SK-N-SH (cell line): ENCODE measurements around the gene KLF13. TPM values are rescaled to one million over a fixed set of nuclear protein-coding genes. Genes with fewer than 3 reads are reported as not detected.

Experiments
- CTCF ChIA-PET: fragments of 300-600, 350-600 bp; formaldehyde crosslinking; extraction: SDS; loops from one replicate; lab custom pipeline; 2021; lab: Yijun Ruan, JAX
- POLR2A ChIA-PET: fragments of 350-600 bp; sonication (Branson Sonifier 250); formaldehyde crosslinking; extraction: SDS; loops from one replicate; lab custom pipeline; 2020; ENCODE audit warnings: antibody characterized with exemption, inconsistent platforms; lab: Yijun Ruan, JAX
- DNase-seq: peaks from one replicate; pipeline ENCODE4 v3.0.0; 2012
- H2AFZ ChIP-seq: fragments of 200-600 bp; sonication (generic); 2 replicates; pipeline ENCODE4 v1.8.1; 2016; ENCODE audit warnings: antibody characterized with exemption, mild to moderate bottlenecking, low read depth
- H3F3A ChIP-seq: fragments of 200-600 bp; sonication (generic); replicated peaks from 2 replicates; pipeline ENCODE3; 2016; ENCODE audit warnings: antibody characterized with exemption, mild to moderate bottlenecking; ENCODE audit not compliant: insufficient read depth
- H3K27ac ChIP-seq, 2 experiments: fragments of 200-500 bp in 1 of 2; fragments of 200-600 bp in 1 of 2; sonication (Bioruptor generic) in 1 of 2; sonication (generic), shearing (Covaris generic) in 1 of 2; 2 replicates each; pipeline versions ENCODE4 v1.5.1 to v1.6.1; 2014 to 2016; ENCODE audit warnings: low read depth in 2 of 2, inconsistent platforms in 1 of 2, low read length in 1 of 2, mild to moderate bottlenecking in 1 of 2, mixed read lengths in 1 of 2
- H3K27me3 ChIP-seq: fragments of 200-600 bp; sonication (generic), shearing (Covaris generic); 2 replicates; pipeline ENCODE4 v1.6.1; 2016; ENCODE audit warnings: mixed run types; ENCODE audit not compliant: insufficient read depth
- H3K36me3 ChIP-seq, 2 experiments: fragments of 200-500 bp in 1 of 2; fragments of 200-600 bp in 1 of 2; sonication (Bioruptor generic) in 1 of 2; sonication (generic) in 1 of 2; replicated peaks in 1 of 2; 2 replicates each; pipeline versions ENCODE3 to v1.5.1; 2014 to 2016; ENCODE audit warnings: low read length in 1 of 2, mild to moderate bottlenecking in 1 of 2; ENCODE audit not compliant: insufficient read depth in 2 of 2, control insufficient read depth in 1 of 2
- H3K4me1 ChIP-seq, 2 experiments: fragments of 200-500 bp in 1 of 2; fragments of 200-600 bp in 1 of 2; sonication (Bioruptor generic) in 1 of 2; sonication (generic), shearing (Covaris generic) in 1 of 2; 2 replicates each; pipeline versions ENCODE4 v1.5.1 to v1.6.1; 2014 to 2016; ENCODE audit warnings: low read depth in 1 of 2, low read length in 1 of 2, mixed run types in 1 of 2; ENCODE audit not compliant: insufficient read depth in 2 of 2, control insufficient read depth in 1 of 2
- H3K4me2 ChIP-seq: fragments of 200-600 bp; sonication (generic), shearing (Covaris generic); 2 replicates; pipeline ENCODE4 v1.6.1; 2017; ENCODE audit warnings: mixed run types
- H3K4me3 ChIP-seq, 2 experiments: fragments of 200-500 bp in 1 of 2; fragments of 200-600 bp in 1 of 2; sonication (Bioruptor generic) in 1 of 2; sonication (generic), shearing (Covaris generic) in 1 of 2; 2 replicates each; pipeline versions ENCODE4 v1.5.1 to v1.8.1; 2014 to 2016; ENCODE audit warnings: low read depth in 2 of 2, inconsistent platforms in 1 of 2, low read length in 1 of 2, mild to moderate bottlenecking in 1 of 2, mixed read lengths in 1 of 2, moderate library complexity in 1 of 2
- H3K79me2 ChIP-seq: fragments of 200-600 bp; sonication (generic); 2 replicates; pipeline ENCODE4 v1.8.1; 2017; ENCODE audit warnings: mild to moderate bottlenecking; ENCODE audit not compliant: insufficient read depth
- H3K9ac ChIP-seq: fragments of 200-600 bp; sonication (generic); 2 replicates; pipeline ENCODE4 v1.6.1; 2017; ENCODE audit warnings: mixed run types
- H3K9me2 ChIP-seq: fragments of 200-600 bp; sonication (generic); 2 replicates; pipeline ENCODE4 v1.6.1; 2017; ENCODE audit warnings: mixed run types
- H3K9me3 ChIP-seq: fragments of 200-600 bp; sonication (generic); 2 replicates; pipeline ENCODE4 v1.6.1; 2017; ENCODE audit warnings: mixed run types, mild to moderate bottlenecking, moderate library complexity
- H4K20me1 ChIP-seq: fragments of 200-600 bp; sonication (generic); 2 replicates; pipeline ENCODE4 v1.6.1; 2017; ENCODE audit warnings: mild to moderate bottlenecking, mixed run types; ENCODE audit not compliant: insufficient read depth
- CHD2 ChIP-seq: fragments of 150-350 bp; IDR thresholded peaks from 2 replicates; pipeline ENCODE4 v1.6.1; 2018; ENCODE audit warnings: low read length; ENCODE audit not compliant: partially characterized antibody
- EZH2phosphoT487 ChIP-seq: fragments of 200-600 bp; sonication (generic); IDR thresholded peaks from 2 replicates; pipeline ENCODE4 v1.6.1; 2017; ENCODE audit warnings: low read depth, mixed run types, mild to moderate bottlenecking, antibody characterized with exemption, moderate library complexity, borderline replicate concordance
- GABPA ChIP-seq: IDR thresholded peaks from 2 replicates; pipeline ENCODE4 v1.4.0; 2012; ENCODE audit warnings: low read depth, mild to moderate bottlenecking
- JUND ChIP-seq: IDR thresholded peaks from 2 replicates; pipeline ENCODE4 v1.4.0; 2012
- MXI1 ChIP-seq: IDR thresholded peaks from 2 replicates; pipeline ENCODE4 v1.6.1; 2012; ENCODE audit warnings: mild to moderate bottlenecking, low read depth, low read length, improper control_type of control experiment
- NFIC ChIP-seq: IDR thresholded peaks from 2 replicates; pipeline ENCODE4 v1.4.0; 2012; ENCODE audit warnings: borderline replicate concordance
- RFX5 ChIP-seq: IDR thresholded peaks from 2 replicates; pipeline ENCODE4 v1.6.1; 2012; ENCODE audit warnings: mild to moderate bottlenecking, improper control_type of control experiment, low read length
- SIN3A ChIP-seq: IDR thresholded peaks from 2 replicates; pipeline ENCODE4 v1.6.1; 2012; ENCODE audit warnings: low read depth, mild to moderate bottlenecking, low read length, moderate library complexity, borderline replicate concordance
- SMC3 ChIP-seq: IDR thresholded peaks from 2 replicates; pipeline ENCODE4 v1.6.1; 2012; ENCODE audit warnings: low read depth, low read length, improper control_type of control experiment
- TAF1 ChIP-seq: IDR thresholded peaks from 2 replicates; pipeline ENCODE4 v1.6.1; 2012; ENCODE audit warnings: low read depth, mild to moderate bottlenecking, low read length, moderate library complexity, borderline replicate concordance
- TCF12 ChIP-seq: IDR thresholded peaks from 2 replicates; pipeline ENCODE4 v1.4.0; 2012
- TEAD4 ChIP-seq: IDR thresholded peaks from 2 replicates; pipeline ENCODE4 v1.4.0; 2012; ENCODE audit warnings: mild to moderate bottlenecking, borderline replicate concordance; ENCODE audit not compliant: insufficient read depth
- YY1 ChIP-seq: IDR thresholded peaks from 2 replicates; pipeline ENCODE4 v1.4.0; 2012; ENCODE audit warnings: low read depth, mild to moderate bottlenecking
- WGBS: methylation state at CpG from one replicate; pipeline ENCODE4 v1.1.6; 2017; ENCODE audit warnings: low lambda C conversion rate; 5-methylcytosine and 5-hydroxymethylcytosine counted together
- polyA plus RNA-seq, 3 experiments: library from polyadenylated mRNA; depleted of rRNA; stranded (reverse); fragments of >200 nt; gene quantifications; 2 replicates each; pipeline ENCODE4 v1.2.3, GENCODE V29; 2012
- TF ChIP-seq, protein P1 (sequence below): IDR thresholded peaks from 2 replicates; pipeline ENCODE4 v1.4.0; 2012; ENCODE audit warnings: low read depth, borderline replicate concordance
- TF ChIP-seq, protein P2 (sequence below): IDR thresholded peaks from 2 replicates; pipeline ENCODE4 v1.6.1; 2012; ENCODE audit warnings: mild to moderate bottlenecking, low read depth, low read length, moderate library complexity
- TF ChIP-seq, protein P3 (sequence below): IDR thresholded peaks from 2 replicates; pipeline ENCODE4 v1.4.0; 2012; ENCODE audit warnings: low read depth
- TF ChIP-seq, protein P4 (sequence below): IDR thresholded peaks from 2 replicates; pipeline ENCODE4 v1.4.0; 2012; ENCODE audit warnings: low read depth, borderline replicate concordance
- TF ChIP-seq, protein P5 (sequence below): IDR thresholded peaks from 2 replicates; pipeline ENCODE4; 2012

The KLF13 gene
- polyA plus RNA-seq, 1 of the 3 experiments (the other 2 are of a cell fraction) = 7.1 TPM

DNA sequence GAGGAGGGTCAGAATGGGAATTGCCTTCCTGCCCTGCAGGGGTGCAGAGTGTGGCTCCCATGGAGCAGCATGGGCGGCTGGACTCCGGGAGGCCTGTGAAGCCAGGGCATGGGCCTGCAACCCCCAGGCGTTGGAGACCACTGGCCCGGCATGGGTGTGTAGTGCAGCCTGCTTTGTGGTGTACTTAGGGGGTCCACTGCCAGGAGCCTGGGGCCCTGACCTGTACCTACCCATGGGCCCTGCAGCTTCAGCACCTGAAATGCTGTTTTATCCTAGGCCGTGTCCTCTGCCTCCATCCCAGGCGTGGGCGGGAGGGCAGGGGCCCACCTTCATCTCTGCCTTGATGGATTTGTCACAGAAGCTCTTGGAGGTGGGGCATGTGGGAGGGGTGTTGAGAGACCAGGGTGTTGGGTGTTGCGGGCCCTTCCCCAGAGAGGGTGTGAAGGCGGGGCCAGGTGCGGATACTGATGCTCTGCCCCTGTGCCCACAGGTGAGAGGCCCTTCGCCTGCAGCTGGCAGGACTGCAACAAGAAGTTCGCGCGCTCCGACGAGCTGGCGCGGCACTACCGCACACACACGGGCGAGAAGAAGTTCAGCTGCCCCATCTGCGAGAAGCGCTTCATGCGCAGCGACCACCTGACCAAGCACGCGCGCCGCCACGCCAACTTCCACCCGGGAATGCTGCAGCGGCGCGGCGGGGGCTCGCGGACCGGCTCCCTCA, 45.0 kb downstream of the KLF13 start:
- H3K4me1 ChIP-seq = peaks cover 0 to 59% of the 10 kb centered on the region in 2 experiments; a peak in 2 of 4 replicates
- H3K4me2 ChIP-seq = no peak overlapping the region
- H3K9me2 ChIP-seq = no peaks in the 10 kb centered on the region
- H3K27me3 ChIP-seq = no peaks in the 10 kb centered on the region
- ChIA-PET CTCF (interaction anchor here (0.7 to 3.1 kb wide), 5 partner anchors 10 to 119 kb away, joined by 3 to 8 read pairs (median 3); partner anchors contain the start of gene KLF13), POLR2A (interaction anchor here (1.1 to 1.6 kb wide), 3 partner anchors 11 to 18 kb away, joined by 4 to 8 read pairs (median 4); no protein-coding TSS in a partner anchor)
- no peaks in the 10 kb centered on the region for H3K9me3 ChIP-seq
- 95% methylated on average over 33 of the region's 38 CpGs for WGBS
- no peaks in the 10 kb centered on the region for H3F3A ChIP-seq
- peak overlapping the region in 1 of 2 experiments; percentile 89; a peak in 2 of 4 replicates for H3K27ac ChIP-seq
- H3K79me2 ChIP-seq = peaks cover 7% of the 10 kb centered on the region; the same call in 1 of the 2 replicates
- DNase-seq = no peak
- TF ChIP-seq YY1 (no peak), GABPA (no peak), SIN3A (no peak), SMC3 (no peak)
- TF ChIP-seq, protein P1, sequence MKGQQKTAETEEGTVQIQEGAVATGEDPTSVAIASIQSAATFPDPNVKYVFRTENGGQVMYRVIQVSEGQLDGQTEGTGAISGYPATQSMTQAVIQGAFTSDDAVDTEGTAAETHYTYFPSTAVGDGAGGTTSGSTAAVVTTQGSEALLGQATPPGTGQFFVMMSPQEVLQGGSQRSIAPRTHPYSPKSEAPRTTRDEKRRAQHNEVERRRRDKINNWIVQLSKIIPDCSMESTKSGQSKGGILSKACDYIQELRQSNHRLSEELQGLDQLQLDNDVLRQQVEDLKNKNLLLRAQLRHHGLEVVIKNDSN = no peak
- no peaks in the 10 kb centered on the region for H4K20me1 ChIP-seq
- no peaks in the 10 kb centered on the region for H3K36me3 ChIP-seq
- no peak overlapping the region for H3K9ac ChIP-seq
- no peak overlapping the region for H2AFZ ChIP-seq
- no peak overlapping the region for H3K4me3 ChIP-seq

DNA sequence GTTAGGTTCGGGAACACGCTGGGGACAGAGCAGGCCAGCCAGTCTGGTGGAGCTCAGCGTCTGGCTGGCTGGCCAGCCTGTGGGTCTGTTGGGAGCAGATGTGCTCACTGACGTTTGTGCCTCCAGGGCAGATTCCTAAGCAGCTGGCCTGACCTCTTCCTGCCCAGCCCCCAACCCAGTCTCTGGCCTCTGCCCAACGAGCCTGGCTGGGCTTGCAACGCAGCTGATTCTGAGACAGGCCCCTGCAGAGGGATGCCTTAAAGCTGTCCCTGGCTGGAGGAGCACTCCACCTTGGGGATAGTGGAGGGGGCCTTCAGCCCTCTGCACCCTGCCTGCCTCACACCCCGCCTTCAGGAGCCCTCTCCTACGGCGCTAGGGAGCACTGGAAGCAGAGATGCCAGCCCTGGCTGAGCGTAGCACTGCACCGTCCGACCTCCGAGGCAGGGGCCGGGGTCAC, 46.0 kb downstream of the KLF13 start:
- Histone ChIP-seq H3K9me3 (no peaks in the 10 kb centered on the region), H3K9me2 (no peaks in the 10 kb centered on the region), H2AFZ (no peak overlapping the region), H3K4me1 (peaks cover 0 to 49% of the 10 kb centered on the region in 2 experiments; a peak in 2 of 4 replicates), H4K20me1 (no peaks in the 10 kb centered on the region), H3K27me3 (no peaks in the 10 kb centered on the region), H3K4me2 (no peak overlapping the region), H3K27ac (peak overlapping the region in 1 of 2 experiments; percentile 89; a peak in 2 of 4 replicates), H3K4me3 (no peak overlapping the region; a peak in 1 of 4 replicates), H3F3A (no peaks in the 10 kb centered on the region), H3K9ac (no peak overlapping the region), H3K36me3 (no peaks in the 10 kb centered on the region), H3K79me2 (peaks cover 7% of the 10 kb centered on the region; the same call in 1 of the 2 replicates)
- 59% methylated on average over 5 of the region's 14 CpGs for WGBS
- DNase-seq = peak; percentile 97
- ChIA-PET CTCF (interaction anchor here (0.8 to 3.1 kb wide), 5 partner anchors 11 to 116 kb away, joined by 3 to 8 read pairs (median 3); partner anchors contain the start of gene KLF13), POLR2A (interaction anchor here (0.7 to 1.6 kb wide), 4 partner anchors 10 to 19 kb away, joined by 3 to 8 read pairs (median 4); no protein-coding TSS in a partner anchor)
- peak; percentile 36; the same call in 1 of the 2 replicates for TF ChIP-seq NFIC
- TF ChIP-seq, protein P2, sequence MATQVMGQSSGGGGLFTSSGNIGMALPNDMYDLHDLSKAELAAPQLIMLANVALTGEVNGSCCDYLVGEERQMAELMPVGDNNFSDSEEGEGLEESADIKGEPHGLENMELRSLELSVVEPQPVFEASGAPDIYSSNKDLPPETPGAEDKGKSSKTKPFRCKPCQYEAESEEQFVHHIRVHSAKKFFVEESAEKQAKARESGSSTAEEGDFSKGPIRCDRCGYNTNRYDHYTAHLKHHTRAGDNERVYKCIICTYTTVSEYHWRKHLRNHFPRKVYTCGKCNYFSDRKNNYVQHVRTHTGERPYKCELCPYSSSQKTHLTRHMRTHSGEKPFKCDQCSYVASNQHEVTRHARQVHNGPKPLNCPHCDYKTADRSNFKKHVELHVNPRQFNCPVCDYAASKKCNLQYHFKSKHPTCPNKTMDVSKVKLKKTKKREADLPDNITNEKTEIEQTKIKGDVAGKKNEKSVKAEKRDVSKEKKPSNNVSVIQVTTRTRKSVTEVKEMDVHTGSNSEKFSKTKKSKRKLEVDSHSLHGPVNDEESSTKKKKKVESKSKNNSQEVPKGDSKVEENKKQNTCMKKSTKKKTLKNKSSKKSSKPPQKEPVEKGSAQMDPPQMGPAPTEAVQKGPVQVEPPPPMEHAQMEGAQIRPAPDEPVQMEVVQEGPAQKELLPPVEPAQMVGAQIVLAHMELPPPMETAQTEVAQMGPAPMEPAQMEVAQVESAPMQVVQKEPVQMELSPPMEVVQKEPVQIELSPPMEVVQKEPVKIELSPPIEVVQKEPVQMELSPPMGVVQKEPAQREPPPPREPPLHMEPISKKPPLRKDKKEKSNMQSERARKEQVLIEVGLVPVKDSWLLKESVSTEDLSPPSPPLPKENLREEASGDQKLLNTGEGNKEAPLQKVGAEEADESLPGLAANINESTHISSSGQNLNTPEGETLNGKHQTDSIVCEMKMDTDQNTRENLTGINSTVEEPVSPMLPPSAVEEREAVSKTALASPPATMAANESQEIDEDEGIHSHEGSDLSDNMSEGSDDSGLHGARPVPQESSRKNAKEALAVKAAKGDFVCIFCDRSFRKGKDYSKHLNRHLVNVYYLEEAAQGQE = no peak
- TF ChIP-seq JUND = no peak
- TF ChIP-seq SIN3A = no peak
- TF ChIP-seq, protein P3, sequence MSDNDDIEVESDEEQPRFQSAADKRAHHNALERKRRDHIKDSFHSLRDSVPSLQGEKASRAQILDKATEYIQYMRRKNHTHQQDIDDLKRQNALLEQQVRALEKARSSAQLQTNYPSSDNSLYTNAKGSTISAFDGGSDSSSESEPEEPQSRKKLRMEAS = no peak
- no peak for TF ChIP-seq EZH2phosphoT487
- no peak for TF ChIP-seq RFX5
- TF ChIP-seq TAF1 = no peak
- no peak for TF ChIP-seq TEAD4
- TF ChIP-seq MXI1 = peak; percentile 46; the same call in 1 of the 2 replicates
- TF ChIP-seq, protein P4, sequence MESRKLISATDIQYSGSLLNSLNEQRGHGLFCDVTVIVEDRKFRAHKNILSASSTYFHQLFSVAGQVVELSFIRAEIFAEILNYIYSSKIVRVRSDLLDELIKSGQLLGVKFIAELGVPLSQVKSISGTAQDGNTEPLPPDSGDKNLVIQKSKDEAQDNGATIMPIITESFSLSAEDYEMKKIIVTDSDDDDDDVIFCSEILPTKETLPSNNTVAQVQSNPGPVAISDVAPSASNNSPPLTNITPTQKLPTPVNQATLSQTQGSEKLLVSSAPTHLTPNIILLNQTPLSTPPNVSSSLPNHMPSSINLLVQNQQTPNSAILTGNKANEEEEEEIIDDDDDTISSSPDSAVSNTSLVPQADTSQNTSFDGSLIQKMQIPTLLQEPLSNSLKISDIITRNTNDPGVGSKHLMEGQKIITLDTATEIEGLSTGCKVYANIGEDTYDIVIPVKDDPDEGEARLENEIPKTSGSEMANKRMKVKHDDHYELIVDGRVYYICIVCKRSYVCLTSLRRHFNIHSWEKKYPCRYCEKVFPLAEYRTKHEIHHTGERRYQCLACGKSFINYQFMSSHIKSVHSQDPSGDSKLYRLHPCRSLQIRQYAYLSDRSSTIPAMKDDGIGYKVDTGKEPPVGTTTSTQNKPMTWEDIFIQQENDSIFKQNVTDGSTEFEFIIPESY = no peak
- TF ChIP-seq TCF12 = peak; percentile 60; the same call in 1 of the 2 replicates
- peak; percentile 96 for TF ChIP-seq CHD2
- TF ChIP-seq, protein P5, sequence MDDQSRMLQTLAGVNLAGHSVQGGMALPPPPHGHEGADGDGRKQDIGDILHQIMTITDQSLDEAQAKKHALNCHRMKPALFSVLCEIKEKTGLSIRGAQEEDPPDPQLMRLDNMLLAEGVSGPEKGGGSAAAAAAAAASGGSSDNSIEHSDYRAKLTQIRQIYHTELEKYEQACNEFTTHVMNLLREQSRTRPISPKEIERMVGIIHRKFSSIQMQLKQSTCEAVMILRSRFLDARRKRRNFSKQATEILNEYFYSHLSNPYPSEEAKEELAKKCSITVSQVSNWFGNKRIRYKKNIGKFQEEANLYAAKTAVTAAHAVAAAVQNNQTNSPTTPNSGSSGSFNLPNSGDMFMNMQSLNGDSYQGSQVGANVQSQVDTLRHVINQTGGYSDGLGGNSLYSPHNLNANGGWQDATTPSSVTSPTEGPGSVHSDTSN = no peak
